Psoas muscle (tissue), 8 donors: Measurements from ENCODE around the gene PEX16. TPM values are rescaled to one million over a fixed set of nuclear protein-coding genes. Genes with fewer than 3 reads are reported as not detected.

Source experiments
- ATAC-seq, 4 donors: fragments of 200-7000 bp; cut with Tn5 transposase; one replicate each; pipeline ENCODE4 v1.9.1; 2020; ENCODE audit warnings: moderate library complexity in 3 of 4, mild to moderate bottlenecking in 2 of 4
- DNase-seq, 2 donors: peaks; one replicate each; pipeline ENCODE4 v3.0.0-alpha.2; 2020
- H3K27ac ChIP-seq: fragments of 200-600 bp; one replicate; pipeline ENCODE4 v1.8.0; 2022
- H3K27me3 ChIP-seq, 3 donors: fragments of 200-600 bp in 1 of 3; one replicate each; pipeline versions ENCODE4 v1.6.1 to v1.8.0; 2013 to 2022; ENCODE audit warnings: low read length in 2 of 3, mild to moderate bottlenecking in 2 of 3, moderate library complexity in 1 of 3; ENCODE audit not compliant: insufficient read depth in 3 of 3
- H3K36me3 ChIP-seq, 2 donors: fragments of 200-600 bp in 1 of 2; one replicate each; pipeline versions ENCODE4 v1.6.1 to v1.8.0; 2013 to 2022; ENCODE audit warnings: low read depth in 1 of 2, mild to moderate bottlenecking in 1 of 2, moderate library complexity in 1 of 2; ENCODE audit not compliant: insufficient read depth in 1 of 2
- H3K4me1 ChIP-seq: fragments of 200-600 bp; one replicate; pipeline ENCODE4 v1.8.0; 2022
- H3K4me3 ChIP-seq: fragments of 200-600 bp; one replicate; pipeline ENCODE4 v1.8.0; 2022; ENCODE audit warnings: mild to moderate bottlenecking
- H3K9me3 ChIP-seq: fragments of 200-600 bp; one replicate; pipeline ENCODE4 v1.8.0; 2022
- CTCF ChIP-seq: fragments of 200-600 bp; IDR thresholded peaks from one replicate; pipeline ENCODE4 v1.8.0; 2022; ENCODE audit warnings: antibody characterized with exemption
- WGBS, 3 donors: extraction: QIAGEN DNeasy Blood & Tissue Kit; methylation state at CpG; one replicate each; pipeline versions ENCODE4 v1.1.6 to v1.1.7; 2013; 5-methylcytosine and 5-hydroxymethylcytosine counted together
- intact Hi-C, 2 donors: fragments of 100-400 bp; cut with DNase I; formaldehyde crosslinking; loops; one replicate each; pipeline versions ENCODE4 v1.11.0 to v1.14.2; 2022
- polyA plus RNA-seq, 3 donors: library from polyadenylated mRNA; stranded (reverse); fragments of 200-250 nt; gene quantifications; one replicate each; pipeline ENCODE4 v1.2.3, GENCODE V29; 2013
- total RNA-seq, 4 donors: library from RNA; stranded (reverse); fragmentation: NEBNext Ultra II Directional in 2 of 4; extraction: Animal tissue kit (Norgen Biotek cat#: 25700) in 2 of 4; gene quantifications; one replicate each; pipeline versions ENCODE4 v1.2.1 to v1.2.4, GENCODE V29; 2021 to 2023
- donor health status: healthy with polysubstance abuse.
- donor health status: DM: no; HTN: no; CAD: no; lungs with moderate emphysema.
- donor health status: Bipolar disorder and iron deficiency.
- donor health status: healthy.
- donor health status: DM: yes; HTN: yes; CAD: no.
- donor health status: DM: no; HTN: no; CAD: no.
- donor health status: DM: no; HTN: no; CAD: no.
- donor health status: DM: yes; HTN: yes; CAD: no.

PEX16 gene
- total and polyA plus RNA-seq, 7 donors: 12.1 to 23.5 (median 19.7) TPM

- Histone ChIP-seq H3K4me1 (peaks cover 4% of the 10 kb centered on the region), H3K9me3 (no peaks in the 10 kb centered on the region), H3K27me3 (no peaks in the 10 kb centered on the region), H3K4me3 (no peak overlapping the region), H3K36me3 (peaks cover 0 to 55% of the 10 kb centered on the region in 2 donors), H3K27ac (no peak overlapping the region)
- intact Hi-C loops: no loop called here
- ATAC-seq (no peak), DNase-seq (no peak)
- TF ChIP-seq CTCF: no peak
- WGBS, 3 donors: 73 to 82% (median 79%) methylated on average over 6 of the region's 6 CpGs
Observed at GRCh38 chr11:45881708-45882368, 35.8 kb downstream of the PEX16 start.

- H3K36me3 ChIP-seq: peaks cover 0 to 63% of the 10 kb centered on the region in 2 donors
- 74 to 85% (median 76%) methylated on average over 15 of the region's 15 CpGs for WGBS, 3 donors
- H3K4me1 ChIP-seq: peaks cover 3% of the 10 kb centered on the region
- no peaks in the 10 kb centered on the region for H3K9me3 ChIP-seq
- no peak overlapping the region for H3K27ac ChIP-seq
- no peaks in the 10 kb centered on the region for H3K27me3 ChIP-seq
- no peak for TF ChIP-seq CTCF
- DNase-seq (no peak), ATAC-seq (no peak)
- intact Hi-C loops: no loop called here
- no peak overlapping the region for H3K4me3 ChIP-seq
Observed at GRCh38 chr11:45880772-45881570, 36.7 kb downstream of the PEX16 start.

- H3K9me3 ChIP-seq: no peaks in the 10 kb centered on the region
- H3K27me3 ChIP-seq: no peaks in the 10 kb centered on the region
- peaks cover 2 to 73% of the 10 kb centered on the region in 2 donors for H3K36me3 ChIP-seq
- no peak for TF ChIP-seq CTCF
- DNase-seq (no peak), ATAC-seq (peak; percentile 56 to 73 (median 71))
- intact Hi-C loops: loop anchor here in 1 of 2 donors (10.0 kb wide), 1 partner anchor 225 kb away; no protein-coding TSS in a partner anchor
- 79 to 88% (median 86%) methylated on average over 7 of the region's 7 CpGs for WGBS, 3 donors
- no peak overlapping the region for H3K4me3 ChIP-seq
- no peaks in the 10 kb centered on the region for H3K4me1 ChIP-seq
- H3K27ac ChIP-seq: no peak overlapping the region
Observed at GRCh38 chr11:45879803-45880686, 37.6 kb downstream of the PEX16 start.

DNA sequence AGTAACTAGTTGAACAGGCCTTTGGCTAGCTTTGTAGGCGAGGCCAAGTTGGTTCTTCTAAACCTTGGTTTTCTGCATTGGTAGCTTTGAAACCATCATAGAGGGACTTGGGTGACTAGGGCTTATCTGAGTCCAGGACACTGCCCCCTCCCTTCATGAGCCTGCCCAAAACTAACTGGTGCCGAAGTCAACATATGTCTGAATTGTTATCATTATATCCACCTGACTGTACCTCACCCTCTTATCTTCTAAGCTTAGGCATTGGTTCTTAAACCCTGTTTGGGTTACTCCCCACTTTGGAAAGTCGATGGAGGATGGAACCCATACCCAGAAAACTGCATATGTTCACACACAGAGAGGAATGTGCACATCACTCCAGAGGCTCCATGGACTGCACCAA lies 39.8 kb downstream of the PEX16 start:
- intact Hi-C loops: loop anchor here in 1 of 2 donors (10.0 kb wide), 1 partner anchor 227 kb away; no protein-coding TSS in a partner anchor
- no peak for DNase-seq
- TF ChIP-seq CTCF: no peak
- no peaks in the 10 kb centered on the region for H3K4me1 ChIP-seq
- WGBS, 3 donors: 93 to 94% (median 93%) methylated on average over 3 of the region's 3 CpGs
- no peak overlapping the region for H3K4me3 ChIP-seq
- H3K36me3 ChIP-seq: peaks cover 2 to 95% of the 10 kb centered on the region in 2 donors
- H3K27me3 ChIP-seq: no peaks in the 10 kb centered on the region
- ATAC-seq: no peak
- no peak overlapping the region for H3K27ac ChIP-seq
- no peaks in the 10 kb centered on the region for H3K9me3 ChIP-seq
